ENCODE measurements around the gene TMEM143.

The TMEM143 gene

GRCh38 chr19:48333467-48334384 lies 30.0 kb downstream of the TMEM143 start:
- peaks cover 45% of the 10 kb centered on the region for H3K4me1 ChIP-seq
- peak overlapping the region; percentile 99 for H3K4me2 ChIP-seq
- no peaks in the 10 kb centered on the region for H3K27me3 ChIP-seq
- peak overlapping the region; percentile 90 for H3K27ac ChIP-seq
- peak overlapping the region; percentile 74 for H3K4me3 ChIP-seq
- no peaks in the 10 kb centered on the region for H4K20me1 ChIP-seq
- 0 out of 2 replicates have a peak, but pooled peaks cover 1% of the 10 kb centered on the region for H3K36me3 ChIP-seq
- peaks cover 1% of the 10 kb centered on the region; the same call in 1 of the 2 replicates for H3K9me3 ChIP-seq
- peak overlapping the region; percentile 85 for H3K9ac ChIP-seq
- no peak for TF ChIP-seq Cebpa-rat (IDR thresholded peaks at IDR 0.05)

- TF ChIP-seq Cebpa-rat (IDR thresholded peaks at IDR 0.05) = no peak
- peak overlapping the region; percentile 99 for H3K4me2 ChIP-seq
- H3K4me3 ChIP-seq = peak overlapping the region; percentile 74
- no peaks in the 10 kb centered on the region for H3K27me3 ChIP-seq
- peaks cover 6% of the 10 kb centered on the region; the same call in 1 of the 2 replicates for H3K36me3 ChIP-seq
- H3K27ac ChIP-seq = peak overlapping the region; percentile 95
- H3K4me1 ChIP-seq = peaks cover 54% of the 10 kb centered on the region
- H3K9me3 ChIP-seq = peaks cover 7% of the 10 kb centered on the region; the same call in 1 of the 2 replicates
- peak overlapping the region; percentile 85 for H3K9ac ChIP-seq
- no peaks in the 10 kb centered on the region for H4K20me1 ChIP-seq
Observed at GRCh38 chr19:48332662-48333466, 30.9 kb downstream of the TMEM143 start.

- peak overlapping the region; percentile 99 for H3K4me2 ChIP-seq
- H4K20me1 ChIP-seq = no peaks in the 10 kb centered on the region
- H3K27ac ChIP-seq = peak overlapping the region; percentile 95
- H3K9me3 ChIP-seq = peaks cover 12% of the 10 kb centered on the region; the same call in 1 of the 2 replicates
- H3K27me3 ChIP-seq = no peaks in the 10 kb centered on the region
- H3K36me3 ChIP-seq = peaks cover 12% of the 10 kb centered on the region
- TF ChIP-seq Cebpa-rat (IDR thresholded peaks at IDR 0.05) = no peak
- peak overlapping the region; percentile 74 for H3K4me3 ChIP-seq
- H3K9ac ChIP-seq = peak overlapping the region; percentile 72
- H3K4me1 ChIP-seq = peaks cover 60% of the 10 kb centered on the region
Observed at GRCh38 chr19:48332351-48332661, 31.4 kb downstream of the TMEM143 start.

- Histone ChIP-seq H3K27me3 (no peaks in the 10 kb centered on the region), H3K4me2 (peak overlapping the region; percentile 99), H3K9ac (peak overlapping the region; percentile 72), H3K4me3 (peak overlapping the region; percentile 64), H3K4me1 (peaks cover 76% of the 10 kb centered on the region), H3K36me3 (peaks cover 19% of the 10 kb centered on the region), H3K9me3 (peaks cover 18% of the 10 kb centered on the region; the same call in 1 of the 2 replicates), H3K27ac (peak overlapping the region; percentile 95), H4K20me1 (no peaks in the 10 kb centered on the region)
- no peak for TF ChIP-seq Cebpa-rat (IDR thresholded peaks at IDR 0.05)
Observed at GRCh38 chr19:48330012-48330681, 33.6 kb downstream of the TMEM143 start.

- Histone ChIP-seq H3K9ac (peak overlapping the region; percentile 72), H3K4me1 (peaks cover 77% of the 10 kb centered on the region), H4K20me1 (no peaks in the 10 kb centered on the region), H3K4me2 (peak overlapping the region; percentile 99), H3K27ac (peak overlapping the region; percentile 95), H3K9me3 (peaks cover 18% of the 10 kb centered on the region; the same call in 1 of the 2 replicates), H3K4me3 (peak overlapping the region; percentile 64), H3K36me3 (peaks cover 19% of the 10 kb centered on the region), H3K27me3 (no peaks in the 10 kb centered on the region)
- TF ChIP-seq Cebpa-rat (IDR thresholded peaks at IDR 0.05) = no peak
Observed at GRCh38 chr19:48329167-48329891, 34.4 kb downstream of the TMEM143 start.

GRCh38 chr19:48325265-48325910 lies 38.4 kb downstream of the TMEM143 start, which contains the start of gene EMP3:
Gene EMP3, plus strand, starts transcription at chr19:48325552. Its CDS starts 1,293 bp downstream, at chr19:48326845.
- Histone ChIP-seq H3K36me3 (peaks cover 19% of the 10 kb centered on the region), H3K4me1 (peaks cover 81% of the 10 kb centered on the region), H3K27ac (peak within 1 kb of the TSS; percentile 91), H3K9me3 (peaks cover 18% of the 10 kb centered on the region; the same call in 1 of the 2 replicates), H3K4me3 (peak within 1 kb of the TSS; percentile 82), H3K27me3 (no peaks in the 10 kb centered on the region), H4K20me1 (no peaks in the 10 kb centered on the region), H3K4me2 (peak within 1 kb of the TSS; percentile 99), H3K9ac (peak within 1 kb of the TSS; percentile 92)
- TF ChIP-seq Cebpa-rat (IDR thresholded peaks at IDR 0.05) = no peak

- no peaks in the 10 kb centered on the region for H3K27me3 ChIP-seq
- no peaks in the 10 kb centered on the region for H4K20me1 ChIP-seq
- H3K4me2 ChIP-seq = peak overlapping the region; percentile 99
- H3K9ac ChIP-seq = peak overlapping the region; percentile 98
- peaks cover 87% of the 10 kb centered on the region for H3K4me1 ChIP-seq
- peaks cover 1% of the 10 kb centered on the region; the same call in 1 of the 2 replicates for H3K9me3 ChIP-seq
- H3K4me3 ChIP-seq = peak overlapping the region; percentile 76
- peak overlapping the region; percentile 100 for H3K27ac ChIP-seq
- no peak for TF ChIP-seq Cebpa-rat (IDR thresholded peaks at IDR 0.05)
- H3K36me3 ChIP-seq = 0 out of 2 replicates have a peak, but pooled peaks cover 3% of the 10 kb centered on the region
Observed at GRCh38 chr19:48321622-48322591, 41.8 kb downstream of the TMEM143 start.

GRCh38 chr19:48321372-48321621 lies 42.4 kb downstream of the TMEM143 start:
- peaks cover 87% of the 10 kb centered on the region for H3K4me1 ChIP-seq
- H4K20me1 ChIP-seq = no peaks in the 10 kb centered on the region
- peak overlapping the region; percentile 98 for H3K4me2 ChIP-seq
- no peaks in the 10 kb centered on the region for H3K36me3 ChIP-seq
- H3K9ac ChIP-seq = peak overlapping the region; percentile 98
- peak overlapping the region; percentile 76 for H3K4me3 ChIP-seq
- TF ChIP-seq Cebpa-rat (IDR thresholded peaks at IDR 0.05) = no peak
- H3K27ac ChIP-seq = peak overlapping the region; percentile 100
- H3K9me3 ChIP-seq = no peaks in the 10 kb centered on the region
- no peaks in the 10 kb centered on the region for H3K27me3 ChIP-seq
